MM.1S (cell line): ENCODE measurements around the gene PCOLCE2.

ENCODE experiments used
- DNase-seq: peaks from one replicate; pipeline ENCODE4 v3.0.0-alpha.2; 2015
- H2AFZ ChIP-seq: fragments of 300-600 bp; sonication (generic); 2 replicates; pipeline ENCODE4 v1.6.0; 2016; ENCODE audit warnings: antibody characterized with exemption, low read length
- H3F3A ChIP-seq: fragments of 300-600 bp; sonication (generic); 2 replicates; pipeline ENCODE4 v1.6.1; 2016; ENCODE audit warnings: mild to moderate bottlenecking, antibody characterized with exemption, low read length, moderate library complexity, mixed read lengths; ENCODE audit not compliant: insufficient read depth
- H3K27ac ChIP-seq: fragments of 300-600 bp; sonication (generic); 2 replicates; pipeline ENCODE4 v1.5.1; 2016; ENCODE audit warnings: mild to moderate bottlenecking, low read length
- H3K27me3 ChIP-seq: fragments of 300-600 bp; sonication (generic); replicated peaks from 2 replicates; pipeline ENCODE4 v1.6.0; 2016; ENCODE audit warnings: low read length; ENCODE audit not compliant: insufficient read depth
- H3K36me3 ChIP-seq: fragments of 300-600 bp; sonication (generic); replicated peaks from 2 replicates; pipeline ENCODE4 v1.6.1; 2016; ENCODE audit warnings: mild to moderate bottlenecking, low read length, mixed read lengths; ENCODE audit not compliant: insufficient read depth
- H3K4me1 ChIP-seq: fragments of 300-600 bp; sonication (generic); 2 replicates; pipeline ENCODE4 v1.6.1; 2016; ENCODE audit warnings: low read length, mixed read lengths
- H3K4me2 ChIP-seq: fragments of 300-600 bp; sonication (generic); 2 replicates; pipeline ENCODE4 v1.6.0; 2016; ENCODE audit warnings: low read depth, low read length
- H3K4me3 ChIP-seq: fragments of 300-600 bp; sonication (generic); 2 replicates; pipeline ENCODE4 v1.5.1; 2016; ENCODE audit warnings: low read length, mixed read lengths
- H3K79me2 ChIP-seq: fragments of 300-600 bp; sonication (generic); 2 replicates; pipeline ENCODE4 v1.6.1; 2016; ENCODE audit warnings: mixed run types, low read length, mixed read lengths
- H3K9ac ChIP-seq: fragments of 300-600 bp; sonication (generic); 2 replicates; pipeline ENCODE4 v1.6.1; 2016; ENCODE audit warnings: low read length, mixed read lengths
- H3K9me2 ChIP-seq: fragments of 300-600 bp; sonication (generic); replicated peaks from 2 replicates; pipeline ENCODE4 v1.6.1; 2016; ENCODE audit warnings: mild to moderate bottlenecking, low read length, mixed read lengths; ENCODE audit not compliant: insufficient read depth
- H3K9me3 ChIP-seq: fragments of 300-600 bp; sonication (generic); replicated peaks from 2 replicates; pipeline ENCODE4 v1.6.1; 2016; ENCODE audit warnings: mild to moderate bottlenecking, low read length, mixed read lengths; ENCODE audit not compliant: insufficient read depth
- H4K20me1 ChIP-seq: fragments of 300-600 bp; sonication (generic); 2 replicates; pipeline ENCODE4 v1.6.1; 2016; ENCODE audit warnings: mild to moderate bottlenecking, low read length, moderate library complexity, mixed read lengths; ENCODE audit not compliant: insufficient read depth
- EZH2 ChIP-seq: fragments of 300-600 bp; sonication (generic); optimal IDR thresholded peaks from 2 replicates; pipeline ENCODE3; 2017; ENCODE audit warnings: low read depth, mild to moderate bottlenecking, antibody characterized with exemption, low read length, mixed read lengths
- EZH2phosphoT487 ChIP-seq: fragments of 300-600 bp; sonication (generic); IDR thresholded peaks from 2 replicates; pipeline ENCODE4 v1.6.1; 2018; ENCODE audit warnings: antibody characterized with exemption, low read length
- TF ChIP-seq, protein P1 (sequence below): fragments of 300-600 bp; sonication (generic); IDR thresholded peaks from 2 replicates; pipeline ENCODE4 v1.5.1; 2016; ENCODE audit warnings: antibody characterized with exemption, low read length, mixed read lengths

PCOLCE2 gene

DNA sequence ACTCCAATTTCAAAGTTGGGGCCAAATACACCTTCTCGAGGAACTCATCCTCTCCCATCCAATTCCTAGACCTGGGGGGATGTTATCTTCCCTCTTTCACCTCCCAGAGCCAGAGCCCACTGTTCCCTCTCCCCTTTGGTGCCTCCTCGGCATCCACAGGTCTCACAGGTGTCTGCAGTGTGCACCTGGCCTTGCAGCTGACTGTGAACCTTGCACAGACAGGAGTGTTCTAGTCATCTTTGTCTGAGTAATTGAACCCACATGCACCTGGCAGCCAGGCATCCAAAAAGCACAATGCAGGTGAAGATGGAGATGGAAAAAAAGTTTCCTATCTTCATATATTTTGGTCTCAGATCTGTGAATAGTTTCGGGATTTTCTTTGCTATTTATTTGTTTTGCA lies 30.8 kb downstream of the PCOLCE2 start:
- TF ChIP-seq EZH2phosphoT487: no peak
- TF ChIP-seq, protein P1, sequence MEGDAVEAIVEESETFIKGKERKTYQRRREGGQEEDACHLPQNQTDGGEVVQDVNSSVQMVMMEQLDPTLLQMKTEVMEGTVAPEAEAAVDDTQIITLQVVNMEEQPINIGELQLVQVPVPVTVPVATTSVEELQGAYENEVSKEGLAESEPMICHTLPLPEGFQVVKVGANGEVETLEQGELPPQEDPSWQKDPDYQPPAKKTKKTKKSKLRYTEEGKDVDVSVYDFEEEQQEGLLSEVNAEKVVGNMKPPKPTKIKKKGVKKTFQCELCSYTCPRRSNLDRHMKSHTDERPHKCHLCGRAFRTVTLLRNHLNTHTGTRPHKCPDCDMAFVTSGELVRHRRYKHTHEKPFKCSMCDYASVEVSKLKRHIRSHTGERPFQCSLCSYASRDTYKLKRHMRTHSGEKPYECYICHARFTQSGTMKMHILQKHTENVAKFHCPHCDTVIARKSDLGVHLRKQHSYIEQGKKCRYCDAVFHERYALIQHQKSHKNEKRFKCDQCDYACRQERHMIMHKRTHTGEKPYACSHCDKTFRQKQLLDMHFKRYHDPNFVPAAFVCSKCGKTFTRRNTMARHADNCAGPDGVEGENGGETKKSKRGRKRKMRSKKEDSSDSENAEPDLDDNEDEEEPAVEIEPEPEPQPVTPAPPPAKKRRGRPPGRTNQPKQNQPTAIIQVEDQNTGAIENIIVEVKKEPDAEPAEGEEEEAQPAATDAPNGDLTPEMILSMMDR: no peak
- no peak for TF ChIP-seq EZH2
- no peak overlapping the region for H2AFZ ChIP-seq
- no peaks in the 10 kb centered on the region for H3K27me3 ChIP-seq
- no peaks in the 10 kb centered on the region for H3K79me2 ChIP-seq
- no peaks in the 10 kb centered on the region for H3K9me2 ChIP-seq
- DNase-seq: no peak
- H3K4me3 ChIP-seq: no peak overlapping the region
- H3K9me3 ChIP-seq: no peaks in the 10 kb centered on the region
- H3K27ac ChIP-seq: no peak overlapping the region
- H4K20me1 ChIP-seq: no peaks in the 10 kb centered on the region
- H3F3A ChIP-seq: no peaks in the 10 kb centered on the region
- no peak overlapping the region for H3K4me2 ChIP-seq
- no peaks in the 10 kb centered on the region for H3K4me1 ChIP-seq
- H3K9ac ChIP-seq: no peak overlapping the region
- no peaks in the 10 kb centered on the region for H3K36me3 ChIP-seq

DNA sequence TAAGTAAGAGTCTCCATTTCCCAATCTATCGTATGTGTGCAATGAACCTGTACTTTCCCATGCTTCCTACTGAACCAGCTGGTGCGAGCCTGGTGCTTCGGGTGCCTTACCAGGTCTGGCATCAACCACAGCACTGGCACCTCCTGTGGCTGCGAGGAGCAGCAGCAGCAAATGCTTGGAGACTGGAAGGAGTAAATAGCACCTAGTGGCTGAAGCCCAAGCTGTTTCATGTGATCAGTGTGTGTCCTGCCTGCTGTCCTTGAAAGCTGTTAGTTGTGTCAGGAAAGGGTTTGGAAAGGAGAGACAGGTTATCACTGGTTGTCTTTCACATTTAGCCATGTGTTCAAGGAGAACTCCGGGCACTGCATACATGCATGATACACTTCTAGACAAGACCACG lies 31.8 kb downstream of the PCOLCE2 start:
- Histone ChIP-seq H4K20me1 (no peaks in the 10 kb centered on the region), H3K4me1 (no peaks in the 10 kb centered on the region), H3F3A (no peaks in the 10 kb centered on the region), H3K27me3 (no peaks in the 10 kb centered on the region), H3K27ac (no peak overlapping the region), H3K9me3 (no peaks in the 10 kb centered on the region), H3K4me2 (no peak overlapping the region), H3K9me2 (no peaks in the 10 kb centered on the region), H3K4me3 (no peak overlapping the region), H2AFZ (no peak overlapping the region), H3K9ac (no peak overlapping the region), H3K36me3 (no peaks in the 10 kb centered on the region), H3K79me2 (no peaks in the 10 kb centered on the region)
- no peak for TF ChIP-seq EZH2phosphoT487
- TF ChIP-seq, protein P1: peak; percentile 17; the same call in 1 of the 2 replicates
- DNase-seq: no peak

DNA sequence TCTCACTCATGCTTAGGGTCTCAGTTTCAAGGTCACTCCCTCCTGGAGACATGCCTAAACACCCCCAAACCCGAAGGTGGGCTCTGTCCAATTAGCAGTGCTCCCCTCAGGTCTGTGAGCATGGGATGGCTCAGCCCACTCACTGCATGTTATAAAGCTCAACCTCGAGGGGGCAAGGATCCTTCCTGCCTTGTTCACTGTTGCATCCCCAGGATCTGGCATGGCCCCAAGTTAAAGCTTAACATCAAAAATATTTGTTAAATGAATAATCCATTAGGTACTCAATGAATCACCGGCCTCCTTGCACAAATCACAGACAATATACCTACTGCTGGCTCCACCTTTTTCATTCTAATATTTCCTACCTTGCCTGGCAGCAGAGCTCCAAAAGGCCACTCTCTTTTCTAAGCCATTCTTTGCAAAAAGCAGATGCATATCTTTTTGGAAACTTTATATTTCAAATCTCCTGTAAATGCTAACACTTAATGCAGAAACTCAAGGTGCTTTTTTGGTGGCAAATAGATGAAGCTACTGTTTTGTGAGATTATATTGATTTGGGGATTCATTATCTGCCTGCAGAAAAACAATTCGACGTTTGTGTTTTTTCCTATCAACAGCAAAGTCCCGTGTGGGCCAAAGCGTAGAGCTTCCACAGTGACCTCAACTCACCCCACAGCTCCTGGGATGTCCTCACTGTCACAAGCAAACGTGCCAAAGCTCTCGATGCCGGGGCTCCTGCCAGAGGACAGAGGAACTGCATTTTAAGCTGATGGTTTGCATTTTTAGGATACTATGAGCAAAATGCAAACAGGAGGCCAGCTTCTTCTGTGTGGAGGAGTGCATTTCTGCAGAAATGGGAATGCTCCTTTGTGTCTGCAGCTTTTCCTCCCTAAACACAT lies 35.4 kb downstream of the PCOLCE2 start:
- TF ChIP-seq EZH2 (no peak), EZH2phosphoT487 (no peak)
- TF ChIP-seq, protein P1: no peak
- Histone ChIP-seq H3K4me1 (no peaks in the 10 kb centered on the region), H4K20me1 (no peaks in the 10 kb centered on the region), H3K36me3 (no peaks in the 10 kb centered on the region), H3K9me2 (no peaks in the 10 kb centered on the region), H3K79me2 (no peaks in the 10 kb centered on the region), H3K4me2 (no peak overlapping the region), H3K4me3 (no peak overlapping the region), H3K9me3 (no peaks in the 10 kb centered on the region), H3K27me3 (no peaks in the 10 kb centered on the region), H3K27ac (no peak overlapping the region), H3K9ac (no peak overlapping the region), H3F3A (no peaks in the 10 kb centered on the region), H2AFZ (no peak overlapping the region)
- no peak for DNase-seq
